OCI-LY1 (cell line): Measurements from ENCODE around the gene CELSR2.

Source experiments
- H2AFZ ChIP-seq: fragments of 200-600 bp; sonication (generic), shearing (Covaris generic); 2 replicates; pipeline ENCODE4 v1.6.0; 2014; ENCODE audit warnings: antibody characterized with exemption, mild to moderate bottlenecking, low read length
- H3F3A ChIP-seq: fragments of 200-600 bp; sonication (generic), shearing (Covaris generic); 2 replicates; pipeline ENCODE4 v1.6.0; 2014; ENCODE audit warnings: mild to moderate bottlenecking, antibody characterized with exemption, low read length, moderate library complexity; ENCODE audit not compliant: insufficient read depth
- H3K27ac ChIP-seq: fragments of 200-600 bp; sonication (generic); 2 replicates; pipeline ENCODE4 v1.5.1; 2014; ENCODE audit warnings: low read length, mixed run types, mild to moderate bottlenecking, low read depth; ENCODE audit not compliant: poor library complexity, severe bottlenecking
- H3K27me3 ChIP-seq: fragments of 200-600 bp; sonication (generic); 2 replicates; pipeline ENCODE4 v1.6.0; 2014; ENCODE audit warnings: antibody characterized with exemption, mild to moderate bottlenecking, low read length, moderate library complexity; ENCODE audit not compliant: insufficient read depth
- H3K36me3 ChIP-seq: fragments of 200-600 bp; sonication (generic); 2 replicates; pipeline ENCODE4 v1.6.1; 2014; ENCODE audit warnings: mild to moderate bottlenecking, antibody characterized with exemption, low read length, moderate library complexity, mixed read lengths; ENCODE audit not compliant: insufficient read depth
- H3K4me1 ChIP-seq: fragments of 200-600 bp; sonication (generic); 2 replicates; pipeline ENCODE4 v1.5.1; 2014; ENCODE audit warnings: mild to moderate bottlenecking, low read length, moderate library complexity; ENCODE audit not compliant: insufficient read depth, severe bottlenecking
- H3K4me2 ChIP-seq: fragments of 200-600 bp; sonication (generic), shearing (Covaris generic); 2 replicates; pipeline ENCODE4 v1.6.1; 2014; ENCODE audit warnings: low read length
- H3K4me3 ChIP-seq: fragments of 200-600 bp; sonication (generic); 2 replicates; pipeline ENCODE4 v1.5.1; 2014; ENCODE audit warnings: low read length, low read depth, mild to moderate bottlenecking, mixed read lengths; ENCODE audit not compliant: poor library complexity, severe bottlenecking
- H3K79me2 ChIP-seq: fragments of 200-600 bp; shearing (Covaris generic); 2 replicates; pipeline ENCODE4 v1.6.1; 2016; ENCODE audit warnings: mixed run types, low read length, mixed read lengths; ENCODE audit not compliant: insufficient read depth
- H3K9ac ChIP-seq: fragments of 200-600 bp; sonication (generic), shearing (Covaris generic); 2 replicates; pipeline ENCODE4 v1.6.1; 2014; ENCODE audit warnings: mild to moderate bottlenecking, low read length, mixed read lengths
- H3K9me2 ChIP-seq: fragments of 200-600 bp; sonication (generic), shearing (Covaris generic); 2 replicates; pipeline ENCODE4 v1.6.1; 2014; ENCODE audit warnings: low read depth, mild to moderate bottlenecking, low read length, mixed read lengths
- H3K9me3 ChIP-seq: fragments of 200-600 bp; shearing (Covaris generic); 2 replicates; pipeline ENCODE4 v1.6.1; 2014; ENCODE audit warnings: low read length, mixed read lengths
- H4K20me1 ChIP-seq: fragments of 200-600 bp; sonication (generic), shearing (Covaris generic); 2 replicates; pipeline ENCODE4 v1.6.0; 2016; ENCODE audit warnings: mild to moderate bottlenecking, low read length; ENCODE audit not compliant: insufficient read depth
- EZH2 ChIP-seq: fragments of 200-600 bp; sonication (generic), shearing (Covaris generic); IDR thresholded peaks from 2 replicates; pipeline ENCODE4 v1.8.0; 2017; ENCODE audit warnings: borderline replicate concordance, mixed run types, mild to moderate bottlenecking, antibody characterized with exemption, low read length, moderate library complexity, mixed read lengths
- TF ChIP-seq, protein P1 (sequence below): fragments of 200-600 bp; sonication (generic), shearing (Covaris generic); IDR thresholded peaks from 2 replicates; pipeline ENCODE4 v1.5.1; 2017; ENCODE audit warnings: mild to moderate bottlenecking, antibody characterized with exemption, low read length, moderate library complexity, mixed read lengths

Gene CELSR2

DNA sequence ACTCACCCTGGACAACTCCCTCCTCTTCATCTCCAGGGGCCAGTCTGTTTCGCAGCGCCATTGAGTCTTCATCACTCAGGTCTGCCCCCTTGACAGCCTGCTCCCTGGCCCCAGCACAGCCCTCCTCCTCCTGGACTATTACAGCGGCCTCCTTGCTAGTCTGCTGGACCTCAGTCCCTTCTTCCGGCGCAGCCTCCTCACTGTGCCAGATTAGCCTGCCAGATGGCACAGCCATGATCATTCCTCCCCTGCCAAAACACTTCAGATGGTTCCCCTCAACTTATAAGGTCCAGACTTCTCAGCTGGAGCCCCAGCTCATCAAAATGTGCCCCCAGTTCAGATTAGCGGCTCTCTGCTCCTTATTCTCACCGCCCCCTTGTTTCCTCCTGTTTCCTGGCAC is 7.0 kb upstream of the CELSR2 start:
- H3K36me3 ChIP-seq: peaks cover 24% of the 10 kb centered on the region
- no peak overlapping the region for H3K4me2 ChIP-seq
- H3K27me3 ChIP-seq: no peaks in the 10 kb centered on the region
- no peak overlapping the region for H2AFZ ChIP-seq
- no peaks in the 10 kb centered on the region for H3K79me2 ChIP-seq
- no peaks in the 10 kb centered on the region for H3F3A ChIP-seq
- no peak overlapping the region for H3K27ac ChIP-seq
- H4K20me1 ChIP-seq: no peaks in the 10 kb centered on the region
- no peak for TF ChIP-seq EZH2
- TF ChIP-seq, protein P1, sequence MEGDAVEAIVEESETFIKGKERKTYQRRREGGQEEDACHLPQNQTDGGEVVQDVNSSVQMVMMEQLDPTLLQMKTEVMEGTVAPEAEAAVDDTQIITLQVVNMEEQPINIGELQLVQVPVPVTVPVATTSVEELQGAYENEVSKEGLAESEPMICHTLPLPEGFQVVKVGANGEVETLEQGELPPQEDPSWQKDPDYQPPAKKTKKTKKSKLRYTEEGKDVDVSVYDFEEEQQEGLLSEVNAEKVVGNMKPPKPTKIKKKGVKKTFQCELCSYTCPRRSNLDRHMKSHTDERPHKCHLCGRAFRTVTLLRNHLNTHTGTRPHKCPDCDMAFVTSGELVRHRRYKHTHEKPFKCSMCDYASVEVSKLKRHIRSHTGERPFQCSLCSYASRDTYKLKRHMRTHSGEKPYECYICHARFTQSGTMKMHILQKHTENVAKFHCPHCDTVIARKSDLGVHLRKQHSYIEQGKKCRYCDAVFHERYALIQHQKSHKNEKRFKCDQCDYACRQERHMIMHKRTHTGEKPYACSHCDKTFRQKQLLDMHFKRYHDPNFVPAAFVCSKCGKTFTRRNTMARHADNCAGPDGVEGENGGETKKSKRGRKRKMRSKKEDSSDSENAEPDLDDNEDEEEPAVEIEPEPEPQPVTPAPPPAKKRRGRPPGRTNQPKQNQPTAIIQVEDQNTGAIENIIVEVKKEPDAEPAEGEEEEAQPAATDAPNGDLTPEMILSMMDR: no peak
- no peak overlapping the region for H3K4me3 ChIP-seq
- no peak overlapping the region for H3K9ac ChIP-seq
- no peaks in the 10 kb centered on the region for H3K4me1 ChIP-seq
- H3K9me3 ChIP-seq: no peaks in the 10 kb centered on the region
- H3K9me2 ChIP-seq: no peaks in the 10 kb centered on the region

DNA sequence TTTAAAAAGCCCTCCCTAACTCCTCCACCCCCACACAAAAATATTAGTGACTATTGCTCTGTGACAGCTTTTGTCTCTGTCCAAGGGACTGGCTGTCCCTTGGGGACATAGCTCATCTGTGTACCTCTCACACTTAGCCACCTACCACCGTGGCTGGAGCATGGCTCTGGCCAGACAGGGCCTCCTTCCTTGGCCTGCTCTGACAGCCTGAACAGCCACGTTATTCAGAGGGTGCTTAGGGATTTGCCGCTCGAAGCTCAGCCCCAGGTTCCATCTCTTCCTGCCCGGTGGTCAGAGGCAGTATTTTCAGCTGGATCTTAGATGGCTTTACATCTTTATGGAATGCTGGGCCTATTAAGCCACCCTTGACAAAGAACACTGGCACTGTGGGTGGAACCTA is 6.1 kb upstream of the CELSR2 start:
- H3F3A ChIP-seq: no peaks in the 10 kb centered on the region
- H3K27me3 ChIP-seq: no peaks in the 10 kb centered on the region
- no peaks in the 10 kb centered on the region for H3K9me3 ChIP-seq
- H3K4me1 ChIP-seq: no peaks in the 10 kb centered on the region
- no peaks in the 10 kb centered on the region for H3K9me2 ChIP-seq
- no peak overlapping the region for H2AFZ ChIP-seq
- H3K36me3 ChIP-seq: peaks cover 15% of the 10 kb centered on the region
- H3K79me2 ChIP-seq: no peaks in the 10 kb centered on the region
- H3K27ac ChIP-seq: no peak overlapping the region
- no peaks in the 10 kb centered on the region for H4K20me1 ChIP-seq
- TF ChIP-seq EZH2: no peak
- TF ChIP-seq, protein P1: no peak
- no peak overlapping the region for H3K4me2 ChIP-seq
- no peak overlapping the region for H3K4me3 ChIP-seq
- H3K9ac ChIP-seq: no peak overlapping the region

GRCh38 chr1:109243860-109244552 is 5.3 kb upstream of the CELSR2 start:
- Histone ChIP-seq H3K4me3 (no peak overlapping the region), H2AFZ (no peak overlapping the region), H3F3A (no peaks in the 10 kb centered on the region), H3K4me1 (peaks cover 3% of the 10 kb centered on the region), H3K4me2 (no peak overlapping the region), H3K79me2 (no peaks in the 10 kb centered on the region), H3K9me3 (no peaks in the 10 kb centered on the region), H3K27me3 (no peaks in the 10 kb centered on the region), H3K9me2 (no peaks in the 10 kb centered on the region), H3K36me3 (peaks cover 8% of the 10 kb centered on the region), H3K9ac (no peak overlapping the region), H4K20me1 (no peaks in the 10 kb centered on the region), H3K27ac (no peak overlapping the region)
- TF ChIP-seq EZH2: no peak
- TF ChIP-seq, protein P1: no peak
